Glomerular endothelial cell (primary cell): ENCODE results near the gene LAD1. TPM values are rescaled to one million over a fixed set of nuclear protein-coding genes. Genes with fewer than 3 reads are reported as not detected.

Experiments used
- total RNA-seq: library from RNA; depleted of rRNA; stranded (reverse); fragments of >200 nt; gene quantifications from 2 replicates; pipeline ENCODE4 v1.2.3, GENCODE V29; 2015

Gene LAD1
- total RNA-seq, 1 donor from 2014 or later: 1.1 TPM

Other genes with a start within 250 kb of the LAD1 start
- 66.0 and 80.0 TPM in 2 replicates for gene TMEM9, start 244.8 kb downstream of the LAD1 start, total RNA-seq
- 0.10 TPM in 1 of 2 replicates, not detected in the other for gene IGFN1, start 208.5 kb downstream of the LAD1 start, total RNA-seq
- gene PKP1, start 115.8 kb downstream of the LAD1 start, total RNA-seq: 0.15 and 0.47 TPM in 2 replicates
- gene TNNT2, start 21.6 kb downstream of the LAD1 start, total RNA-seq: 0.88 TPM in 1 of 2 replicates, not detected in the other
- not detected in 2 replicates for gene TNNI1, start 22.4 kb upstream of the LAD1 start, total RNA-seq
- gene PHLDA3, start 69.9 kb upstream of the LAD1 start, total RNA-seq: 59.6 and 74.8 TPM in 2 replicates
- gene CSRP1, start 107.8 kb upstream of the LAD1 start, total RNA-seq: 765 and 867 TPM in 2 replicates
- gene NAV1, start 139.8 kb upstream of the LAD1 start, total RNA-seq: 58.9 and 145 TPM in 2 replicates